Esophagus squamous epithelium (tissue), 5 donors: ENCODE measurements around the gene NOPCHAP1. TPM values are rescaled to one million over a fixed set of nuclear protein-coding genes. Genes with fewer than 3 reads are reported as not detected.

ENCODE experiments used
- DNase-seq: peaks from one replicate; lab custom pipeline; 2025; lab: John Stamatoyannopoulos, UW
- H3K27ac ChIP-seq, 4 donors: fragments of 200-600 bp; sonication (generic); one replicate each; pipeline ENCODE4 v1.5.1; 2016 to 2019; ENCODE audit warnings: mild to moderate bottlenecking in 1 of 4
- H3K27me3 ChIP-seq, 4 donors: fragments of 200-600 bp; sonication (generic); 1 replicate in 3 of 4; 2 replicates in 1 of 4; pipeline versions ENCODE4 v1.5.1 to v1.6.0; 2017 to 2021; ENCODE audit warnings: antibody characterized with exemption in 1 of 4
- H3K36me3 ChIP-seq, 3 donors: fragments of 200-600 bp; sonication (generic); one replicate each; pipeline ENCODE4 v1.5.1; 2016 to 2019
- H3K4me1 ChIP-seq, 3 donors: fragments of 200-600 bp; sonication (generic); one replicate each; pipeline ENCODE4 v1.5.1; 2017 to 2019
- H3K4me3 ChIP-seq, 4 donors: fragments of 200-600 bp; sonication (generic); 1 replicate in 3 of 4; 2 replicates in 1 of 4; pipeline ENCODE4 v1.5.1; 2016 to 2019; ENCODE audit warnings: mild to moderate bottlenecking in 2 of 4, moderate library complexity in 1 of 4
- H3K9me3 ChIP-seq, 3 donors: fragments of 200-600 bp; sonication (generic); one replicate each; pipeline ENCODE4 v1.5.1; 2016 to 2019
- POLR2A ChIP-seq, 4 donors: fragments of 450-650 bp; IDR thresholded peaks; one replicate each; pipeline ENCODE4 v1.6.1; 2017; ENCODE audit warnings: antibody characterized with exemption in 4 of 4, mild to moderate bottlenecking in 4 of 4, moderate library complexity in 3 of 4
- WGBS, 2 donors: methylation state at CpG; one replicate each; pipeline ENCODE4 v1.1.5; 2018; 5-methylcytosine and 5-hydroxymethylcytosine counted together
- intact Hi-C: fragments of 100-400 bp; cut with DNase I; formaldehyde crosslinking; loops from one replicate; pipeline ENCODE4 v1.15.0; 2022
- total RNA-seq, 4 donors: library from RNA; depleted of rRNA; stranded (reverse); fragments of >200 nt; gene quantifications; one replicate each; pipeline ENCODE4 v1.1.0, GENCODE V29; 2016
- TF ChIP-seq, protein P1 (sequence below), 6 experiments: fragments of 450-650 bp in 4 of 6; fragments of 200-600 bp in 2 of 6; sonication (generic) in 2 of 6; IDR thresholded peaks; one replicate each; pipeline ENCODE4 v1.5.1; 2016 to 2019; ENCODE audit warnings: antibody characterized with exemption in 6 of 6, mild to moderate bottlenecking in 4 of 6, moderate library complexity in 4 of 6
- donor health status: DM: yes; HTN: yes; CAD: no.

Gene NOPCHAP1
- total RNA-seq, 4 donors from 2014 or later = 0.76 to 9.3 (median 5.2) TPM

DNA sequence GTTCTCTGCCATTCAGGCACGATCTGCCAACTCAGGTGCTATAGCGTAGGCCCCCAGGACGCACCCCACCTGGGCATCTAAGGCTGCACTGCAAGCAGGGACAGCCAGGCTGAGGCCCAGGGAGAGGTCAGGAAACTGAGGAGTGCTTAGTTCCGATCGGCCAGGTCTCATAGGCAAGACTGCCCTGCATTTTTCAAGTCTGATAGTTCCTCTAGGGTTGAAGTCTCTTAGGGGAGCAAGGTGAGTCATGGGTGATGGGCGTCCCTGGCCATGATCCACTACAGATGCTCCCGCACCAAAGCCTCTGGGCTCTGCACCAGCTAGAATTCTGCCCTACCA is 13.2 kb downstream of the NOPCHAP1 start:
- H3K4me3 ChIP-seq = no peak overlapping the region
- H3K9me3 ChIP-seq = no peaks in the 10 kb centered on the region
- no peaks in the 10 kb centered on the region for H3K27me3 ChIP-seq
- no peak overlapping the region for H3K27ac ChIP-seq
- WGBS, 2 donors = 81 to 100% methylated on average over 2 to 6 of the region's 7 CpGs
- TF ChIP-seq, protein P1, sequence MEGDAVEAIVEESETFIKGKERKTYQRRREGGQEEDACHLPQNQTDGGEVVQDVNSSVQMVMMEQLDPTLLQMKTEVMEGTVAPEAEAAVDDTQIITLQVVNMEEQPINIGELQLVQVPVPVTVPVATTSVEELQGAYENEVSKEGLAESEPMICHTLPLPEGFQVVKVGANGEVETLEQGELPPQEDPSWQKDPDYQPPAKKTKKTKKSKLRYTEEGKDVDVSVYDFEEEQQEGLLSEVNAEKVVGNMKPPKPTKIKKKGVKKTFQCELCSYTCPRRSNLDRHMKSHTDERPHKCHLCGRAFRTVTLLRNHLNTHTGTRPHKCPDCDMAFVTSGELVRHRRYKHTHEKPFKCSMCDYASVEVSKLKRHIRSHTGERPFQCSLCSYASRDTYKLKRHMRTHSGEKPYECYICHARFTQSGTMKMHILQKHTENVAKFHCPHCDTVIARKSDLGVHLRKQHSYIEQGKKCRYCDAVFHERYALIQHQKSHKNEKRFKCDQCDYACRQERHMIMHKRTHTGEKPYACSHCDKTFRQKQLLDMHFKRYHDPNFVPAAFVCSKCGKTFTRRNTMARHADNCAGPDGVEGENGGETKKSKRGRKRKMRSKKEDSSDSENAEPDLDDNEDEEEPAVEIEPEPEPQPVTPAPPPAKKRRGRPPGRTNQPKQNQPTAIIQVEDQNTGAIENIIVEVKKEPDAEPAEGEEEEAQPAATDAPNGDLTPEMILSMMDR (IDR thresholded peaks at IDR 0.05) = no peak
- TF ChIP-seq POLR2A (IDR thresholded peaks at IDR 0.05) = no peak
- H3K36me3 ChIP-seq = peaks cover 0 to 93% (median 5%) of the 10 kb centered on the region in 3 donors
- H3K4me1 ChIP-seq = peaks cover 0 to 4% (median 0%) of the 10 kb centered on the region in 3 donors
- intact Hi-C loops = no loop called here
- DNase-seq = no peak

DNA sequence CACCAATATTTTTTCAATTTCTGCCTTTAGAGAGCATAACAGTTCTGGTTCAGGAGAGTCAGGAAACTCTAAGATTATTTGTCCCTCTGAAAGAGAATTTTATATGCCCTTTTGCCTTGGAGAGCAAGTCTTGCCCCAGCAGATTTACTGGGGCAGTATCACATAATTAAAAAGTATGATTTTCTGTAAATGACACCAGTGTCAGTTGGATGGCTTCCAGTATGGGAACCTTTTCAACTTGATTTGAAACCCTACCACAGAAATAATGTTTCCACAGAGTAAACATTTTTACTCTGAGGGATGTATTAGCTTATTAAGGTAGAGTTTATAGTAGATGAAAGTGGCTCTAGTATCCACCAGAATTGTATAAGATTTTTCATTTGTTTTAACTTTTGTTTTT is 15.4 kb downstream of the NOPCHAP1 start:
- Histone ChIP-seq H3K4me3 (no peak overlapping the region), H3K9me3 (no peaks in the 10 kb centered on the region), H3K36me3 (peaks cover 0 to 90% (median 5%) of the 10 kb centered on the region in 3 donors), H3K27ac (no peak overlapping the region), H3K4me1 (peaks cover 0 to 4% (median 0%) of the 10 kb centered on the region in 3 donors), H3K27me3 (no peaks in the 10 kb centered on the region)
- TF ChIP-seq, protein P1 (IDR thresholded peaks at IDR 0.05) = no peak
- TF ChIP-seq POLR2A (IDR thresholded peaks at IDR 0.05) = no peak
- DNase-seq = no peak
- intact Hi-C loops = no loop called here

DNA sequence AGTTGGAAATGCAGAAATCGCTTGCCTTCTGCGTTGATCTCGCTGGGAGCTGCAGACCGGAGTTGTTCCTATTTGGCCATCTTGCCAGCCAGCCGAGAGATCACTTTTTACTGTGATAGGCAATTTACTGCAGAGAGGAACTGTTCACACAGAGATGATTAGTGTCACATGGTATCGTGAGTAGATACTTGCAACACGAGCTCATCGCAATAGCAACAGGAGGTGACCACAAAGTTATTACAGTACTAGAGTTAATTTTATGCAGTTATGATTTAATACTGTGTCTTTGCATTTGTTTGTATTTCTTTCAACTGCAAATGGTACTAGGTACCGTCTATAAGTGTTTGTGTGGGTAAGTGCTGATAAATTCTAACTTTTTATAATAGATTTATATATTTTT is 27.8 kb downstream of the NOPCHAP1 start:
- intact Hi-C loops = no loop called here
- no peaks in the 10 kb centered on the region for H3K27me3 ChIP-seq
- no peak overlapping the region for H3K4me3 ChIP-seq
- WGBS, 2 donors = 90 to 93% methylated on average over 7 to 9 of the region's 9 CpGs
- no peak for DNase-seq
- no peaks in the 10 kb centered on the region for H3K4me1 ChIP-seq
- no peak overlapping the region for H3K27ac ChIP-seq
- no peaks in the 10 kb centered on the region for H3K9me3 ChIP-seq
- peaks cover 0 to 79% (median 0%) of the 10 kb centered on the region in 3 donors for H3K36me3 ChIP-seq
- TF ChIP-seq, protein P1 (IDR thresholded peaks at IDR 0.05) = no peak
- no peak for TF ChIP-seq POLR2A (IDR thresholded peaks at IDR 0.05)

DNA sequence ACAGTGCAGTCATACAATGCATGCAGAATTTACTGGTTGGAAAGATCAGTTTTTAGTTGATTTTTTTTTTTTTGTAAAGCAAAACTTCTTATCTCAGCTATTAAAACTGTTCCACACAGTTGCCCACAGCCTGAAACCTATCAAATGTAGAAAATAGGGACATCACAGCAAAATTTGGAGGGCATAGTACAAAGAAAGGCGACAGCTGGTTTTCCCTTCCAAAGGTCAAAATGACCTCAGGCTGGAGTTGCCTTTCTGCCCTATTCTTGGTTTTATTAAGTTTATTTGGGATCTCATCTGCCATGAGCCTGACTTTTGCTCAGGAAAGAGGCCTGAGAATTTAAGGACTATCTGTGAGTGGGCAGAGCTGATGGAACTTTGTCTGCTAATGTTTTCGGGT is 28.5 kb downstream of the NOPCHAP1 start:
- Histone ChIP-seq H3K36me3 (peaks cover 0 to 76% (median 0%) of the 10 kb centered on the region in 3 donors), H3K4me3 (no peak overlapping the region), H3K4me1 (no peaks in the 10 kb centered on the region), H3K27me3 (no peaks in the 10 kb centered on the region), H3K27ac (no peak overlapping the region), H3K9me3 (no peaks in the 10 kb centered on the region)
- intact Hi-C loops = no loop called here
- no peak for DNase-seq
- WGBS, 2 donors = 84 to 88% methylated on average over 2 of the region's 2 CpGs
- no peak for TF ChIP-seq POLR2A (IDR thresholded peaks at IDR 0.05)
- TF ChIP-seq, protein P1 (IDR thresholded peaks at IDR 0.05) = no peak

DNA sequence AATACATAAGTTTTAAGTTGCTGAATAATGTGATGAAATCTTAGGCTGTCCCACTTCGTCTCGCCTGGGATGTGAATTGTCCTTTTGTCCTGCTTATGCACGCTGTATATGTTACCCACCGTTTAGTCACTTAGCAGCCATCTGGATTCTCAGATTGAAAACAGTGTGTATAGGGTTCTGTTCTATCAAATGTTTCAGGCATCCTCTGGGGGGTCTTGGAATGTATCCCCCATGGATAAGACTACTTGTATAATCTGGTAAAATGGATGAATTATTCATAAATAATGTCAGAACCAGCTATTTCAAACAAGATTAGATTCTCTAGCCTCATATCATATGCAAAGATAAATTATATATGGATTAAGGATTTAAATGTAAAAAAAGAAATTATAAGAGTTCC is 29.4 kb downstream of the NOPCHAP1 start:
- no peaks in the 10 kb centered on the region for H3K9me3 ChIP-seq
- H3K27me3 ChIP-seq = no peaks in the 10 kb centered on the region
- intact Hi-C loops = no loop called here
- no peak overlapping the region for H3K4me3 ChIP-seq
- no peak overlapping the region for H3K27ac ChIP-seq
- peaks cover 0 to 70% (median 0%) of the 10 kb centered on the region in 3 donors for H3K36me3 ChIP-seq
- 88 to 99% methylated on average over 4 of the region's 4 CpGs for WGBS, 2 donors
- peaks cover 0 to 4% (median 0%) of the 10 kb centered on the region in 3 donors for H3K4me1 ChIP-seq
- no peak for TF ChIP-seq POLR2A (IDR thresholded peaks at IDR 0.05)
- TF ChIP-seq, protein P1 (IDR thresholded peaks at IDR 0.05) = no peak
- no peak for DNase-seq
